ENCODE results near the gene HSPA8.
"Not testable (repeated sequence)": the region's sequence is repeated elsewhere in the genome, so short reads cannot be mapped to it uniquely, and the experiment has no call there.

Gene HSPA8

DNA sequence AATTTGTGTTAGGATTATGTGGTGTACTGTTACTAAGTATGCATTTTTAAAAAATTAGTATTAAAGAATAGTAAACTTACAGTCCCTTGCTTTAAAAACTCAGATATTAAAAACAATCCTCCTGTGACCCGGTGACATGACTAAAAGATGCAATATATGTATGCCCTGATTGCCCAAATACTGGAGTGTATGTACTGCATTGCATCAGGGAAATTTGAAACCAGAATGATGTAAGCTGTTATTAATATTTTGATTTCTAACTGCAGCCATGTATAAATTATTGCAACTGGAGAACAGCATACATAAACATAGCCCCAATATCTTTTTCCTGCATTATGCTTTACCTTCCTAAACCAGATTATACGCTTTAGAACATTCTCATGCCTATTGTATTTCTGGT lies 3.7 kb upstream of the HSPA8 start:
- peaks cover 4% of the 10 kb centered on the region for H3K36me3 ChIP-seq (ENCODE audit: control insufficient read depth, insufficient read depth, low read length)
- no peaks in the 10 kb centered on the region for H3K27me3 ChIP-seq (ENCODE audit: control insufficient read depth, insufficient read depth, low read length)
- H3K9ac ChIP-seq (ENCODE audit: low read length), result no peak overlapping the region
- no peak overlapping the region for H3K4me3 ChIP-seq (ENCODE audit: low read length)
- peaks cover 17% of the 10 kb centered on the region for H3K4me1 ChIP-seq (ENCODE audit: control insufficient read depth, insufficient read depth, low read length)
- no peak overlapping the region for H3K27ac ChIP-seq (ENCODE audit: low read depth, low read length)

DNA sequence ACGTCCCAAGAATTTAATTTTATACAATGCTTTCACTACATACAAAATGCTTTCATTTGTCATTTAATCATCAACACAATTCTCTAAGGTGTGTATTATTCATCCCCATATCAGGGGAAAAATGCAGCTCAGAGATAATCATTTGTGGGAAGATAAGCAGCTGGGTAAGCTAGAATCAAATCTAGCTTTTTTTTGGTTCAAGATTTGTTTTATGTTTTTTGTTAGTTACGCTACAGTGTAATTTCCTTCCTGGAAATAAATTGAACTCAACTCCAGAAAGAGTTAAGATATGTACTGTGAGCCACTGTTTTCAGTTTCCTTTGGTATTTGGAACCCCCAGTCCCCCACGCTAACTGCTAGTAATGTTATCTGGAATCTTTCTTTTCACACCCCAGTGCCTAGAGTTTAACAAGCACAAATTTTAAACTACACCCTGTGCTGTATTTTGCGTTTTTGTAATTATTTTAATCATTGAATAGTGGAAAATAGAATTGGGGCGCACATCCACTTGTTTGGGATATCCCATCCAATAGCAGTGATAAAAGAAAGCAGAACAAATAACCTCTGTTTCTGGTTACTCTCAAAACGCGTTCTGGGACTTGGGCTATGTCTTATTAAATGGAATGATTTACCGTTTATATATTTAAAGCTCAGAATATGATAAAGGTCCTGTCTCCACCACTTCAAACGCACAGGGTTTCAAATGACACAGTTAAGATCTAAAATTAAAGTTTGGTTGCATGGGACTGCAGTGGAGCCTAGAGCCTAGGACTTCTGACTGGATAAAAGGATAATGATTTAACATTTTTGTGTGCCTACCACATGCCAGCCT lies 2.1 kb upstream of the HSPA8 start:
- H3K27me3 ChIP-seq (ENCODE audit: control insufficient read depth, insufficient read depth, low read length), result no peaks in the 10 kb centered on the region
- no peak overlapping the region for H3K9ac ChIP-seq (ENCODE audit: low read length)
- H3K4me3 ChIP-seq (ENCODE audit: low read length), result peak overlapping the region; percentile 85
- peaks cover 23% of the 10 kb centered on the region for H3K4me1 ChIP-seq (ENCODE audit: control insufficient read depth, insufficient read depth, low read length)
- H3K36me3 ChIP-seq (ENCODE audit: control insufficient read depth, insufficient read depth, low read length), result peaks cover 13% of the 10 kb centered on the region
- H3K27ac ChIP-seq (ENCODE audit: low read depth, low read length), result peak overlapping the region; percentile 99

GRCh38 chr11:123062892-123063825 lies 1.2 kb upstream of the HSPA8 start:
- H3K4me1 ChIP-seq (ENCODE audit: control insufficient read depth, insufficient read depth, low read length), result peaks cover 28% of the 10 kb centered on the region
- H3K36me3 ChIP-seq (ENCODE audit: control insufficient read depth, insufficient read depth, low read length), result peaks cover 22% of the 10 kb centered on the region
- H3K4me3 ChIP-seq (ENCODE audit: low read length), result peak overlapping the region; percentile 85
- H3K27me3 ChIP-seq (ENCODE audit: control insufficient read depth, insufficient read depth, low read length), result no peaks in the 10 kb centered on the region
- H3K27ac ChIP-seq (ENCODE audit: low read depth, low read length), result peak overlapping the region; percentile 99
- peak overlapping the region; percentile 97 for H3K9ac ChIP-seq (ENCODE audit: low read length)

DNA sequence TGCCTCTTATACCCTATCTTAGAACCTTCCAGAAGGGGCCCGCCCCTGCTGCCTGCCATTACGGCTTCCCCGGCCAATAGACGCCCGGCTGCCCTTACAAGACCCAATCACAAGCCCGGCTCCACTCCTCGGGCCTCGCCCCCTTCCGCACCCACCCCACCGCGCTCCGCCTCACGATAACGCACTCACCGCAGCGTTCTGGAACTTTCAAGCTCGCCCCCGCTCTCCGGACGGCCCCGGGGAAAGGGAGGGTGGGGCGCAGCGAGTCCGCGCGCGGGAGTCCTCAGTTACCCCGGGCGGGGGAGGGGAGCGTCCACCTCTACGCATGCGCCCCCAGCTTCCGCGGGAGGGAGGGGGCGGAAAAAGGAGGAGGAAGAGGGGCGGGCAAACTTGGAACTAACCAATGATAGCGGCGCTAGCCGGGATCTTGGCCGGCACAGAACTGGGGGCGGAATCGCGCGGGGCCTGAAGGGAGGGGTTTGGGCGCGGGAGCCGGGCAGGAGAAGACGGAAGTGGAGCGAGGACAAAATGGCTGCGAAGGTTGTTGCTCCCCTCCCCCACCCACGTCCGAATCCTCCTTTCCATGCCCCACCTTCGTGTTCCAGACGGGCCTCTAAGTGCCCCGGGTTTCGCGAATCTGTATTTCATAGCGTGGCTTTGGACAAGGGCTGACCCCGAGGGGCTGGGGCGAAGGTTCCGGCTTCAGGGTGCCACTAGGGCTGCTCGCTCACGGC lies 389 bp upstream of the HSPA8 start:
- Histone ChIP-seq H3K4me1 (ENCODE audit: control insufficient read depth, insufficient read depth, low read length) (peaks cover 31% of the 10 kb centered on the region), H3K36me3 (ENCODE audit: control insufficient read depth, insufficient read depth, low read length) (peaks cover 29% of the 10 kb centered on the region), H3K9ac (ENCODE audit: low read length) (peak overlapping the region; percentile 97)

DNA sequence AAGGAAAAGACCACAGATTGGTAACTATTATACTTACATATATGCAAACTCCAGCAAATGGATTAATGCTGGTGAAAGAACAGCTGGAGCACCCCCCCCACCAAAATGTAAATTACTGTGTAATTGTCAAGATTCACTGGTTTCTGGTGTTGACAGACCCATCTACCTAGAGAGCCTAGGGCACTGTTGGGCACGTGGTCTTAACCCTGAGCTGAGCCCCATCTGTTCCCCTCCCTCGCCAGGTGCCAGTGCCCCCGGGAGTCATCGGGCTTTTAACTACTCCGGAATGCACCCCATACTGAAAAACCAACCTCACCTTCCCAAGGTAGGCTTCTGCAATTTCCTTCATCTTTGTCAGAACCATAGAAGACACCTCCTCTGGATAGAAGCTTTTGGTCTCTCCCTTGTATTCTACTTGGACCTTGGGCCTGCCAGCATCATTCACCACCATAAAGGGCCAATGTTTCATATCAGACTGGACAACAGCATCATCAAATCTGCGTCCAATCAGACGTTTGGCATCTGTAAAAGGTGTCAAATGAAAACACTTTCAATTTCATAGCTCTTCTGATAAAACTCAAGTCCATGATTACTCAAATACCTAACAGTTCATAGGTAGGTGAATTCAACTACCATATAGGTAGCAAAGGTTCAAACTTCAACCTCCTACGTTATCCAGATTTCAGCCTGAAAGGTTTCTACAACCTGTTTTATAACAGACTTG lies 1.5 kb downstream of the HSPA8 start:
- peak overlapping the region; percentile 95 for H3K4me3 ChIP-seq (ENCODE audit: low read length)
- H3K9ac ChIP-seq (ENCODE audit: low read length), result peak overlapping the region; percentile 7
- no peaks in the 10 kb centered on the region for H3K27me3 ChIP-seq (ENCODE audit: control insufficient read depth, insufficient read depth, low read length)
- H3K36me3 ChIP-seq (ENCODE audit: control insufficient read depth, insufficient read depth, low read length), result peaks cover 46% of the 10 kb centered on the region
- H3K27ac ChIP-seq (ENCODE audit: low read depth, low read length), result no peak overlapping the region
- peaks cover 35% of the 10 kb centered on the region for H3K4me1 ChIP-seq (ENCODE audit: control insufficient read depth, insufficient read depth, low read length)

More for the DNA sequence above, 389 bp upstream of the HSPA8 start:
- Histone ChIP-seq H3K4me3 (ENCODE audit: low read length) (peak overlapping the region; percentile 95), H3K27me3 (ENCODE audit: control insufficient read depth, insufficient read depth, low read length) (no peaks in the 10 kb centered on the region), H3K27ac (ENCODE audit: low read depth, low read length) (peak overlapping the region; percentile 99)

DNA sequence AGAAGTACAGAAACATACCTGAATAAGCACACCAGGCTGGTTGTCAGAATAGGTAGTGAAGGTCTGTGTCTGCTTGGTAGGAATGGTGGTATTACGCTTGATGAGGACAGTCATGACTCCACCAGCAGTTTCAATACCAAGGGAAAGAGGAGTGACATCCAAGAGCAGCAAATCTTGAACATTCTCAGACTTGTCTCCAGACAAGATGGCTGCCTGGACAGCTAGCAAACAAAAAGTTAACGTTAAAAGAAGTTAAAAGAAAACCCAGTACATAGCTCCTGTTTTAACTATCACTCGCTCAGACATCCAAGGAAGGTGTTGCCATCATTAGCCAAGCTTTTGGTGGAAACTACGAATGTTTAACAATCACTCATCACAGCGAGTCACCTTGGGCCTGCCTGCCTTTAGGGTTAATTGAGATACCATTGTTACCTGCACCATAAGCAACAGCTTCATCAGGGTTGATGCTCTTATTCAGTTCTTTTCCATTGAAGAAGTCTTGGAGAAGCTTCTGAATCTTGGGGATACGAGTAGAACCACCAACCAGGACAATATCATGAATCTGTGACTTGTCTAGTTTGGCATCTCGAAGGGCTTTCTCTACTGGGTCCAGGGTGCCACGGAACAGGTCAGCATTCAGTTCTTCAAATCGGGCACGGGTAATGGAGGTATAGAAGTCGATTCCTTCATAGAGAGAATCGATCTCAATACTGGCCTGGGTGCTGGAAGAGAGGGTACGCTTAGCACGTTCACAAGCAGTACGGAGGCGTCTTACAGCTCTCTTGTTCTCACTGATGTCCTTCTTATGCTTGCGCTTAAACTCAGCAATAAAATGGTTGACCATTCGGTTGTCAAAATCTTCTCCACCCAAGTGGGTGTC lies 2.7 kb downstream of the HSPA8 start:
- Histone ChIP-seq H3K4me3 (ENCODE audit: low read length) (peak overlapping the region; percentile 95), H3K36me3 (ENCODE audit: control insufficient read depth, insufficient read depth, low read length) (peaks cover 50% of the 10 kb centered on the region), H3K4me1 (ENCODE audit: control insufficient read depth, insufficient read depth, low read length) (peaks cover 30% of the 10 kb centered on the region)
- H3K27ac ChIP-seq (ENCODE audit: low read depth, low read length); H3K27me3 ChIP-seq (ENCODE audit: control insufficient read depth, insufficient read depth, low read length); H3K9ac ChIP-seq (ENCODE audit: low read length): not testable (repeated sequence)

DNA sequence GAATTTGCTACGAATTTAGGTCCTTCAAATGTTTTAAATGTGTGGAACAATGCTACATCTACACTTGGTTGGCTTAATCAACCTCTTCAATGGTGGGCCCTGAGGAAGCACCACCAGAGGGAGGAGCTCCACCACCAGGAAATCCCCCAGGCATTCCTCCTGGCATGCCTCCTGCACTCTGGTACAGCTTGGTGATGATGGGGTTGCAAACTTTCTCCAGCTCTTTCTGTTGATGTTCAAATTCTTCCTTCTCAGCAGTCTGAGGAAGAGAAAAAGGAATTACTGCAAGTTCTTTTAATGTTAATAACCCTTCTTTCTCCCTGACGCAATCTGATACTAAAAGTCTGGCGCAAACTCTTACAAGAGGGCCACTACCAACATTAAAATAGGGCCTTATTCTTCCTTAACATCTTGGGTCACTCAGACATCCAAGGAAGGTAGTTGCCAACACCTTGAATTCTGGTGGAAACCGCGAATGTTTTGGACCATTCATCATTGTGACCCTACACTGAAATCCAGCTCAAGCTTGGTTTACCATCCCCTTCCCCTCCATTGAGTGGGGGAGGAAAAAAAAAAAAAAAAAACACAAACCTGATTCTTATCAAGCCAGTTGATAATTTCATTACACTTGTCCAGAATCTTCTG lies 4.2 kb downstream of the HSPA8 start:
- no peak overlapping the region for H3K27ac ChIP-seq (ENCODE audit: low read depth, low read length)
- H3K4me1 ChIP-seq (ENCODE audit: control insufficient read depth, insufficient read depth, low read length), result peaks cover 18% of the 10 kb centered on the region
- H3K36me3 ChIP-seq (ENCODE audit: control insufficient read depth, insufficient read depth, low read length), result peaks cover 52% of the 10 kb centered on the region
- no peak overlapping the region for H3K4me3 ChIP-seq (ENCODE audit: low read length)
- no peaks in the 10 kb centered on the region for H3K27me3 ChIP-seq (ENCODE audit: control insufficient read depth, insufficient read depth, low read length)
- H3K9ac ChIP-seq (ENCODE audit: low read length), result no peak overlapping the region

DNA sequence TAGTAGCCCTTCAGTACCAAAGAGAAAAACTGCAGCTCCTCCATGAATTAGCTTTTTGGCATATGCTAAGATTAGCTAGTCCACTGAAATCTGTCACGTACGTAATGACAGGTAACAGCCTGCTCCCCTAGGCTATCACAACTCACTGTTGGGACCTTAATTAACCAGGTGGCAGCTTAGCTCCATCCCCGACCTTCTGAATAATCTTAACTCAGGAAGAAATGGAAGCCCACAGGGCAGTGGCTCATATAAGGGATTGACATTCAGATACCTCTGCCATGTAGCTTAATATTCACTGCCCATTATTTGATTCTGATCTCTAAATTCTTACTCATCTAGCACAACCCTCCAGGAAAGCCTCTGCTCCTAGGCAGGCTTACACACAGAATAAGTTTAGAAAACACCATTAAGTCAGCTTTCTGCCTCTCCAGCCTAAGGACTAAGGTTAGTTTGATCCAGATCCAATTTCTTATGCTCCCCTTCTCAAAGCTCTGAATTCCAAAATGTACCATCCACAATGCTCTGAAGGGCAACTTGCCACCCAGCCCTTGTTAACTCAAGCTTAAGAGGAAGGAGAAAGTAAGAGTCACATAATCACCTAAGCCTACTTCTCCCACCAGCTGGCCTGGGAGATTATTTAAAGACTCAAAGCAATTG lies 5.0 kb downstream of the HSPA8 start:
- H3K9ac ChIP-seq (ENCODE audit: low read length), result no peak overlapping the region
- no peak overlapping the region for H3K4me3 ChIP-seq (ENCODE audit: low read length)
- H3K4me1 ChIP-seq (ENCODE audit: control insufficient read depth, insufficient read depth, low read length), result peaks cover 18% of the 10 kb centered on the region
- peaks cover 52% of the 10 kb centered on the region for H3K36me3 ChIP-seq (ENCODE audit: control insufficient read depth, insufficient read depth, low read length)
- no peaks in the 10 kb centered on the region for H3K27me3 ChIP-seq (ENCODE audit: control insufficient read depth, insufficient read depth, low read length)
- H3K27ac ChIP-seq (ENCODE audit: low read depth, low read length), result no peak overlapping the region

DNA sequence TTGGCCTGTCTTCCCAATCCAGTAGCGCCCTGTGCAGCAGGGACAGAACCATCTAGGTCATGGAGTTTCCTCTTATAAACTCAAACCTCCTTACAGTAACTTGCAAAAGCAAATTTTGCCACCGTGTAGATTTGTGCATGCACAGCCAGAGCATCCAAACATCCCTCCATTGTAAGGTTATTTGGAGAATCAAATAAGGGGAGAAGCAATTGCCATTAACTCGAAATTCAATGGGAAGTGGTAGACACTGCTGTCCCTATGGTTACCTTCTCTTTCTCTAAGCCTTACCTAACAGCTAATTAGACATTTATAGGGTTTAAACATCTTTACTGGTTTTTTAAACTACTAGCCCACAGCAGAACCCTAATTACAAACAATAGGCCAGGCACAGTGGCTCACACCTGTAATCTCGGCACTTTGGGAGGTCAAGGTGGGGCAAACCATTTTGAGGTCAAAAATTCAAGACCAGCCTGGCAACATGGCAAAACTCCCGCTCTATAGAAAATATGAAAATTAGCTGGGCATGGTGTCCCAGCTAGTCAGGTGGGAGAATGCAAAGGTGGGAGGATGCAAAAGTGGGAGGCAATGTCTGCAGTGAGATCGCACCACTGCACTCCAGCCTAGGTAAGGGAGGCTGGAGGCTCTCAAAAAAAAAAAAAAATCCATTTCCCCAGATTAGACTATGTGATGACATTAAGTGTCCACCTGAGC lies 6.6 kb downstream of the HSPA8 start:
- Histone ChIP-seq H3K4me3 (ENCODE audit: low read length) (no peak overlapping the region), H3K27ac (ENCODE audit: low read depth, low read length) (no peak overlapping the region), H3K4me1 (ENCODE audit: control insufficient read depth, insufficient read depth, low read length) (peaks cover 15% of the 10 kb centered on the region), H3K9ac (ENCODE audit: low read length) (no peak overlapping the region), H3K27me3 (ENCODE audit: control insufficient read depth, insufficient read depth, low read length) (no peaks in the 10 kb centered on the region), H3K36me3 (ENCODE audit: control insufficient read depth, insufficient read depth, low read length) (peaks cover 47% of the 10 kb centered on the region)
